ENCODE results near the gene LRRC52.

LRRC52 gene

DNA sequence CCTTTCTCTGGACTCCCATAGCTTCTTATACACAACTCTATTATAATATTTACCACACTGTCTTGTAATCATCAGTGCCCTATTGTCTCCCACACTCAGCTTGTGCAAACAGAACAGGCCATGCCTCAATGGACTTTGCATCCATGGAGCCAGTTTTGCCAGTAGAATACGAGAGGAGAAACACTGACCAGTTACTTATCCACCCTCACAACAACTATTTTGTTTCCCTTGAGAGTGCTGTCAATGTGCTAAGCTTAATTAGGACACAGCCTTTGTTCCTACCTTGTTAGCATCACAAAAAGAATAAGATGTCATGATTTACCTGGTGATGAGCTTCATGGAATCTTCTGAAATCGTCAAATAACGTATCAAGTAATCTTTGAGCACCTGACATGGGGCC lies 18.1 kb upstream of the LRRC52 start:
- TF ChIP-seq, protein P1, sequence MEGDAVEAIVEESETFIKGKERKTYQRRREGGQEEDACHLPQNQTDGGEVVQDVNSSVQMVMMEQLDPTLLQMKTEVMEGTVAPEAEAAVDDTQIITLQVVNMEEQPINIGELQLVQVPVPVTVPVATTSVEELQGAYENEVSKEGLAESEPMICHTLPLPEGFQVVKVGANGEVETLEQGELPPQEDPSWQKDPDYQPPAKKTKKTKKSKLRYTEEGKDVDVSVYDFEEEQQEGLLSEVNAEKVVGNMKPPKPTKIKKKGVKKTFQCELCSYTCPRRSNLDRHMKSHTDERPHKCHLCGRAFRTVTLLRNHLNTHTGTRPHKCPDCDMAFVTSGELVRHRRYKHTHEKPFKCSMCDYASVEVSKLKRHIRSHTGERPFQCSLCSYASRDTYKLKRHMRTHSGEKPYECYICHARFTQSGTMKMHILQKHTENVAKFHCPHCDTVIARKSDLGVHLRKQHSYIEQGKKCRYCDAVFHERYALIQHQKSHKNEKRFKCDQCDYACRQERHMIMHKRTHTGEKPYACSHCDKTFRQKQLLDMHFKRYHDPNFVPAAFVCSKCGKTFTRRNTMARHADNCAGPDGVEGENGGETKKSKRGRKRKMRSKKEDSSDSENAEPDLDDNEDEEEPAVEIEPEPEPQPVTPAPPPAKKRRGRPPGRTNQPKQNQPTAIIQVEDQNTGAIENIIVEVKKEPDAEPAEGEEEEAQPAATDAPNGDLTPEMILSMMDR (IDR thresholded peaks at IDR 0.05; ENCODE audit: borderline replicate concordance, insufficient read depth, low read depth, low read length): no peak
- no peak overlapping the region for H3K4me3 ChIP-seq (ENCODE audit: low read depth, low read length)

DNA sequence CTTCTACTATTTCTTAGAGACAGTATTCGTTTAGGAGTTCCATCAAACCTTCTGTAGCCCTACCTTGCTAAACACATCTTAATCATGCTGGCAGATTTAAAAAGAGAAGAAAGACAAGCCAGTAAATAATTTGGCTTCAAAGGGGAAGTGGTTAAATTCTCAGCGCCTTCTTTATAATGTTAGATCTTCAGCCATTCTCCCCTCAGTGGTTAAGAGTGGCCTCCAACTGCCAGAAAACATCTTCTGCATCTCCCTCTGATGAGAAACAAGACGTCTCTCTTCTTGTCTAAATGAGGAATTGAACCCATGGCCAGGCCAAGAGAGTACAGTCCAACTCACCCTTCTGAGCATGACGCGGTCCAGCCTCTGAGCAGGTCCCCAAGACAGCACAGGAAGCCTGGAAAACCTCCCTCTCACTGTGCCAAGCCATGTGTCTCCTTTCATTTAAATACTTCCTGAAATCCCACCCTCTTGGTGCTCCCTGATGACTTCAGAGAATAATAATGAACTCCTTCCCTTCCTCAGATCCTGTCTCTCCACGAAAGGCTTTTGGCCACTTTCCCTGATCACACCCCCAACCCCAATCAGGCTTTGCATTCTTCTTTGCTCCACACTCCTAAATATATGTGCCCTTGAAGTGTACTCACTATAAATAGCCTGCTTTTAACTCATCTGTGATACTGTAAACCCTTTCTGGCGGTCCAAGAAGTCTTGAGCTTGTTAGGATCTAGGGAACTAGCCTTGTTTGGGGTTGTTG lies 16.4 kb upstream of the LRRC52 start:
- TF ChIP-seq, protein P1 (IDR thresholded peaks at IDR 0.05; ENCODE audit: borderline replicate concordance, insufficient read depth, low read depth, low read length): no peak
- H3K4me3 ChIP-seq (ENCODE audit: low read depth, low read length): no peak overlapping the region

DNA sequence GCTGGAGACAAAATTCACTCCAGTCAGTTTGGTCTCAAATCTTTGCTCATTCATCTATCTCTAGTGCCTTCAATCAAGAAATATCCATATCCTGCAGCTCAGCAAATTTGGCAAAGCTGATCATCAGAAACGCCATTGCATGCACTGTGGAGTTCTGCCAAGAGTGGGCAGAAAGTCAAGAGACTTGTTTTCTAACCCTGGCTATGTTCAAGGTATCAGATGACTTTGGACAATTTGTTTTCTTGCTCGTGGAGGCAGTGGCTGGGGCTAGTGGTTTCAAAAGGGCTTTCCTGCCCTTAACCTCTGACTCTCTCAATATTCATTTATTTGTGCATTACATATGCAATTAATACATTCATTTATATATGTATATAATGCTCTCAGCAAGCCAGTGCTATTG lies 12.8 kb upstream of the LRRC52 start:
- TF ChIP-seq, protein P1 (IDR thresholded peaks at IDR 0.05; ENCODE audit: borderline replicate concordance, insufficient read depth, low read depth, low read length): no peak
- no peak overlapping the region for H3K4me3 ChIP-seq (ENCODE audit: low read depth, low read length)

DNA sequence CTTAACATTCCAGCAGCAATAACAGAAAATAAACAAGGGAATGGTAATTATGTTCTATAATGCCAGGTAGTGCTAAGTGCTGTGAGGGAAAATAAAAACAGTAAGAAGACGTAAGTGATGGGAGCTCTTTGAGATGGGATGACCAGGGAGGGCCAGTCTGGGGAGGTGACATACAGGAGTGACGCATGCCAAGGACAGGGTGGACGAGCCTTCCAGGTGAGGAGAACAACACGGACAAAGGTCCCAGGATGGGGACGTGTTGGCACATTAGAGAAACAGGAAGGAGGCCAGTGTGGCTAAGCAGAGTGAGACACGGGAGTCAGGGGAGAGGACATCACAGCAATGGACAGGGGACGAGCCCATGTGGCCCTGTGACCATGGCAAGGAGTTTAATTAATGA lies 11.7 kb upstream of the LRRC52 start:
- H3K4me3 ChIP-seq (ENCODE audit: low read depth, low read length): no peak overlapping the region
- TF ChIP-seq, protein P1 (IDR thresholded peaks at IDR 0.05; ENCODE audit: borderline replicate concordance, insufficient read depth, low read depth, low read length): no peak

DNA sequence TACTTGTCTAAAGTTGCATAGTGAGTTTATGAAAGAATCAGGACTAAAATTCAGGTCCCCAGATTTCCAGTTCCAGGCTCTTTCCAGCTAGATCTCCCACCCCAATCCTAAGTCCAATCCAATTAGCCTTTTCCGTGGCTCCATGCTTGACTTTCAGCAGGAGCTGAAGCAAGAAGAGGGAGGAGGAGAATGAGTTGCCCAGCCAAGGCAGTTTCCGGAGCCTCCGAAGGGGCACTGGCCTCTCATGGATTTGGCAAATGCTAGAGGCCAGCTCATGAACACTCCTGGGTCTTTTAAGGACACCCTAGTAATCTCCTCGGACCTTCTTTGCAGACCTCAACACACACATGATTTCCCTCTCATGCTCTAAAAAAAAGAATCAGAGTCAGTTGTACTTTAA lies 10.5 kb upstream of the LRRC52 start:
- TF ChIP-seq, protein P1 (IDR thresholded peaks at IDR 0.05; ENCODE audit: borderline replicate concordance, insufficient read depth, low read depth, low read length): no peak
- no peak overlapping the region for H3K4me3 ChIP-seq (ENCODE audit: low read depth, low read length)

DNA sequence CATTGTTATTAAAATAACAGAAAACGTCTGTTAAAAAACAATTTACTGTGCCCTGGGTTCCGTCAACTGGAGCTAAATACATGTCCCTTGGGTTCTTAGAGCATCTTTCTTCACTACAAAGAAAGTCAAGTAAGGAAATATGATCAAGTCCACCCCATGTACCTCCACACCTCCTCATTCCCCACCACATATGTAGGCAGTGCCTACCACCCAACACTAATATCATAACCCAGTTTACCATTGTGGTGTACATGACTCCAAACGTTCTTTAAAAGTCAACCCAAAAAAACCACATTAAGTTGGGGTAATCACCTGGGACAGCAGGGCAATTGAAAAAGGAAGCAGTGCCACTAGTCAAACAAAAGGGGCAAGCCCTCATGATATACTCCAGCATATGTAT lies 7.8 kb upstream of the LRRC52 start:
- TF ChIP-seq, protein P1 (IDR thresholded peaks at IDR 0.05; ENCODE audit: borderline replicate concordance, insufficient read depth, low read depth, low read length): no peak
- no peak overlapping the region for H3K4me3 ChIP-seq (ENCODE audit: low read depth, low read length)

DNA sequence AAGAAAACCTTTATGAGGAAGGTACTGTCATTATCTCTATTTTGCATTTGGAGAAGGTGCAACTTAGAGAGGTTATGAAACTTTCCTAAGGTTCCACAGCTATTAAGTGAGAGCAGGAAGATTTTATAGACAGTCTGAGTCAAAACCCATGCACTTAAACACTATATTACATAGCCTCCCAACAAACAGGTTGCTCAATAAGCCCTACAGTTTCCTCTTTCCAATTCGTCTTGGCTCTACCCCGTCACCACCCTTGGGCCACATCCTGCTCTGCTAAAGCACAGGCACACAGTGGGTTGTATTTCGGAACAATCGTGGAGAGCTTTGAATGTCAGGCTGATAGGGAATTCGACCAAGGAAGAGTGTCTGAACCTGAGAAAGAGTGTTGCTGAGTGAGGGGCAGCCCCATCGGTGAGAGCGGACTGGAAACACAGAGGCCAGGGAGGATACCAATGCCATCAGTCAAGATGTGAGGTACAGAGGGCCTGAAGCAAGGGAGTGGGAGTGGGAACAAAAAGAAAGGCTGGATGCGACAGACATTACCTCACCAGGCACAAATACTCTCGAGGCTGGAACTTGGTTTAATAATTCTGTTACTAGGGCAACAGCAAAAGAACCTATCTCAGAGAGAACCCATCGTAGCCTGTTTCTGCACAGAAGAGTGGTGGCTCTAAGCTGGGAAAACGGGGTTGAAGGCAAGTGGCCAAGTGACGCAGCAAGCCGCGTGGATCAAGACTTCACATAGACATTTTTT lies 6.3 kb upstream of the LRRC52 start:
- TF ChIP-seq, protein P1 (IDR thresholded peaks at IDR 0.05; ENCODE audit: borderline replicate concordance, insufficient read depth, low read depth, low read length): no peak
- H3K4me3 ChIP-seq (ENCODE audit: low read depth, low read length): no peak overlapping the region
